Central memory CD4-positive, alpha-beta T cell (primary cell): ENCODE measurements around the gene RMI2.
A peak's percentile ranks its signal among the peaks of the same experiment; 100 is the strongest.
"Not testable (repeated sequence)": the region's sequence is repeated elsewhere in the genome, so short reads cannot be mapped to it uniquely, and the experiment has no call there.

Experiments used
- DNase-seq: peaks from one replicate; pipeline ENCODE4 v3.0.0; 2022
- total RNA-seq, 3 experiments: gene quantifications; one replicate each; lab custom pipeline; 2026; lab: John Stamatoyannopoulos, UW

RMI2 gene
- 3.0 to 3.9 (median 3.3) reads per million in 3 experiments for total RNA-seq

- peak; percentile 96 for DNase-seq
These were observed at the start of gene RMI2 for GRCh38 chr16:11345040-11345862. Gene RMI2 (plus strand): TSS chr16:11345459. CDS start chr16:11345472, 13 bp downstream.

GRCh38 chr16:11295672-11296071, 49.6 kb upstream of the RMI2 start:
- DNase-seq = no peak

- DNase-seq = no peak
These were observed 48.9 kb upstream of the RMI2 start for GRCh38 chr16:11296351-11296705.

GRCh38 chr16:11296706-11297491, 48.4 kb upstream of the RMI2 start:
- no peak for DNase-seq

- peak; percentile 56 for DNase-seq
These were observed 47.6 kb upstream of the RMI2 start for GRCh38 chr16:11297492-11298142.

- DNase-seq = no peak
These were observed 46.9 kb upstream of the RMI2 start for GRCh38 chr16:11298143-11298900.

- not testable (repeated sequence) for DNase-seq
These were observed 46.2 kb upstream of the RMI2 start for GRCh38 chr16:11298950-11299547.

GRCh38 chr16:11299865-11300559, 45.2 kb upstream of the RMI2 start:
- DNase-seq = no peak

GRCh38 chr16:11300560-11300892, 44.7 kb upstream of the RMI2 start:
- no peak for DNase-seq

GRCh38 chr16:11301645-11302501, 43.4 kb upstream of the RMI2 start:
- no peak for DNase-seq

- no peak for DNase-seq
These were observed 42.3 kb upstream of the RMI2 start for GRCh38 chr16:11302977-11303376.

- DNase-seq = no peak
These were observed 41.7 kb upstream of the RMI2 start for GRCh38 chr16:11303405-11304138.

- no peak for DNase-seq
These were observed 38.9 kb upstream of the RMI2 start for GRCh38 chr16:11306381-11306780.

GRCh38 chr16:11306997-11307638, 38.1 kb upstream of the RMI2 start:
- DNase-seq = no peak

- DNase-seq = no peak
These were observed 37.4 kb upstream of the RMI2 start for GRCh38 chr16:11307639-11308492.

GRCh38 chr16:11308493-11309283, 36.6 kb upstream of the RMI2 start:
- DNase-seq = no peak

- DNase-seq = no peak
These were observed 35.2 kb upstream of the RMI2 start for GRCh38 chr16:11309895-11310633.
